GM21576 (cell line): ENCODE results near the gene FOXK1.
"Not testable (repeated sequence)": the region's sequence is repeated elsewhere in the genome, so short reads cannot be mapped to it uniquely, and the experiment has no call there.

Experiments used
- ATAC-seq: cut with Tn5 transposase; IDR thresholded peaks from one replicate; pipeline ENCODE4 v1.9.1; 2021; ENCODE audit warnings: mild to moderate bottlenecking, moderate library complexity; ENCODE audit not compliant: unreplicated experiment

Gene FOXK1

GRCh38 chr7:4783292-4783652, 101.2 kb downstream of the FOXK1 start:
- ATAC-seq: no peak

DNA sequence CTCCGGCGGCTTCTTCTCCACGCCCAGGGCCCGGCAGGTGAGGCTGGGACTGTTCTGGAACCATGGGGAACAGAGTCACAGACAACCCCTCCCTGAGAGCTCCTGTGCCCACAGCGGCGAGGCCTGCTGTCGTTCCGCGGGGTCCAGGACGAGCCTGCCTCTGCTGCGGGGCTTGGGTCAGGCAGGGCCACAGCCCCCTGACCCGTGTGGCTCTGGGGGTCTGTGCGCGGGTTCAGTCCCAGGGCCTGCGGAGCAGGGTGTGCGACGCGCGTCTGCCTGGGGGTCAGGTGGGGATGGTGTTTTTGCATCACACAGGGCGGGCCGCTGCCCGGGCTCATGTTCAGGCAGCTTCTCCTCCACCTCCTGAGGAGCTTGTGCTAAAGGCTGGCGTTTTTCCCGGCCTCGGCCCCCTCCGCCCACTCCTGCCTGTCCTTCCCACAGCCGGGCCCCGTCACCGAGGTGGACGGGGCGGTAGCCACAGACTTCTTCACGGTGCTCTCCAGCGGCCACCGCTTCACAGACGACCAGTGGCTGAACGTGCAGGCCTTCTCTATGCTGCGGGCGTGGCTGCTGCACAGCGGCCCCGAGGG, 101.8 kb downstream of the FOXK1 start:
- ATAC-seq: no peak

DNA sequence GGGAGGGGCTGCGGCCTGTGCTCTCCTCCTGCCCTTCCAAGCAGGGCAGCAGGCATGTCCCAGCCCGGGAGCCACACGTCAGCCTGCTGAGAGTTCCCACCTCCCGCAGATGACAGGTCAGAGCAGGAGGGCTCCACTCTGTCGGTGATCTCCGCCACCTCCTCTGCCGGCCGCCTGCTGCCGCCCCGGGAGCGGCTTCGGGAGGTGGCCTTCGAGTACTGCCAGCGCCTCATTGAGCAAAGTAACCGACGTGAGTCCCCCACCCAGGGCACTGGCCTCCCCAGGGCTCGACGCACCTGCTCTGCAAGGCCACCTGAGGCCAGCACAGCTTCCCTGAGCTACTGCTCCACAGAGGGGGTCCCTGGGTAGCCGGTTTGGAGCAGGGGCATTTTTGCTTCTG, 102.7 kb downstream of the FOXK1 start:
- no peak for ATAC-seq

DNA sequence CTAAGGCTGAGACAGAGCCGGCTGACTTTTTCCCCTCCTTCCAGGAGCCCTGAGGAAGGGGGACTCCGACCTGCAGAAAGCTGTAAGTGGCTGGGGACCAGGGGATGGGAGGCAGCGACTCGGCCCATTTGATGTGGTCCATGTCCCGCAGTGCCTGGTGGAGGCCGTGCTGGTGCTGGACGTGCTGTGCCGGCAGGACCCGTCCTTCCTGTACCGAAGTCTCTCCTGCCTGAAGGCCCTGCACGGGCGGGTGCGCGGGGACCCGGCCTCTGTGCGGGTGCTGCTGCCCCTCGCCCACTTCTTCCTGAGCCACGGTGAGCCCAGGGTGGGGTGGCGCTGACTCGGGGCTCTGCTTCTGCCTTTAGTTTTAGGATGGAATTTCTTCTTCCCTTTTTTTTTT, 103.3 kb downstream of the FOXK1 start:
- no peak for ATAC-seq

DNA sequence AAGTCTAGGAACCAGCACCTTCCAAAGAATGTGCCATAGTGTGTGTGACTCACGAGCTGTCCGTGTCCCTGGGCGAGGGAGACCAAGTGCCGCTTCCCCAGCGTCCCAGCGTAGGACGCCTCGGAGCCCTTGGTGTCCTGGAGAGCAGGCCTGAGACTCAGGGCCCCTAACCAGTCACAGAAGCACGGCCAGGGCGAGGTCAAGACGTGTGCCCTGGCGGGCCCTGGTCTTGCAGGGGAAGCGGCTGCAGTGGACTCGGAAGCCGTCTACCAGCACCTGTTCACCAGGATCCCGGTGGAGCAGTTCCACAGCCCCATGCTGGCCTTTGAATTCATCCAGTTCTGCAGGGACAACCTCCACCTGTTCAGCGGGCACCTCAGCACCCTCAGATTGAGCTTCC, 103.9 kb downstream of the FOXK1 start:
- no peak for ATAC-seq

DNA sequence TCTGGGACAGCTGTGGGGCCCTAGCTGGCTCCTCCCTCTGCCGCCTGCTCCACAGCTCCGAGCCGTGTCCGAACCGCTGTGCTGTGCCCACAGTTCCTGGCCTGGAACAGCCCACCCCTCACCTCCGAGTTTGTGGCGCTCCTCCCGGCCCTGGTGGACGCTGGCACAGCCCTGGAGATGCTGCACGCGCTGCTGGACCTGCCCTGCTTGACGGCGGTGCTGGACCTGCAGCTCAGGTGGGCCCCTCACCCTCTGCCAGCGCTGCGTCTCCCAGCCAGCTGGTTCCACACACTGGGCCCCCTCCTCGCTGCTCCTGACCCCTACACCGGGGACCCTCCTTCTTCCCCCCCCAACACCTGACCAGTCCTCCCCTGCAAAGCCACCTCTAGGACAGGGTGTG, 105.4 kb downstream of the FOXK1 start:
- ATAC-seq: no peak

- ATAC-seq: no peak
Measured at GRCh38 chr7:4787947-4788626, 106.0 kb downstream of the FOXK1 start.

DNA sequence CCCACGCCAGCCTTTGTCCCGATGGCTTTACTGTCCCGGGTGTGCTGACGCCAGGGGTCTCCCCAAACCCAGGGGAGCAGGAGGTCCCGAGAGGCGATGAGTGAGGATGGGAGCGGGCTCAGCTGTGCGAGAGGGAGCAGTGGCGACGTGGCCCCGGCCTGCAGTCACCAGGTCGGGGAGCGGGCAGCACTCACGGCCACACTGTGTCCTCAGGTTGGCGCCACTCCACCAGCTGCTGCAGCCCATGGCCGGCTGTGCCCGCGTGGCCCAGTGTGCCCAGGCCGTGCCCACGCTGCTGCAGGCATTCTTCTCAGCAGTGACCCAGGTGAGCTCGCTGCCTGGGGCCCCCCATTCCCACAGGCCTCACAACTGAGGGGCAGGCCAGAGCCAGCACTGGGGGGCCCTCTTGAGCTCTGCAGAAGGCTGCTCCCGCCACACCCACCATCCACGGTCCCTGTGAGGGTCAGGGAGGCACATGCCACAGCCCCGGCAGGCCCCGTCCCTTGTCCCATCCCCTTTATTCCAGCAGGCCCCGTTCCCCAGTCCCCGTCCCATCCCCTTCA, 106.6 kb downstream of the FOXK1 start:
- ATAC-seq: no peak

- no peak for ATAC-seq
Measured at GRCh38 chr7:4789194-4790077, 107.3 kb downstream of the FOXK1 start.

GRCh38 chr7:4790078-4790465, 108.0 kb downstream of the FOXK1 start:
- no peak for ATAC-seq

DNA sequence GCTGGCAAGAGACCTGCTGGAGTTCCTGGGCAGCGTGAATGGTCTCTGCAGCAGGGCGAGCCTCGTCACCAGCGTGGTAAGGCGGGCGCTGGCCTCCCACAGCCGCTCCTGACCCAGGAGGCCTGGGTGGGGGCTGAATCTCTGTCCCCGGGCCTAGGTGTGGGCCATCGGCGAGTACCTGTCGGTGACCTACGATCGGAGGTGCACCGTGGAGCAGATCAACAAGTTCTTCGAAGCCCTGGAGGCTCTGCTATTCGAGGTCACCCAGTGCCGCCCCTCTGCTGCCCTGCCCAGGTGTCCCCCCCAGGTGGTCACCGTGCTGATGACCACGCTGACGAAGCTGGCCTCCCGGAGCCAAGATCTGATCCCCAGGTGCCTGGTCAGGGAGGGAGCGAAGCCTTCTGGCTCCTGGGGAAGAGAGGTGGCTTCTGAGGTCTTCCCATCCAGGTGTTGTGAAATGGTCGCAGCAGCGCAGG, 108.5 kb downstream of the FOXK1 start:
- no peak for ATAC-seq

GRCh38 chr7:4791101-4791737, 109.1 kb downstream of the FOXK1 start:
- no peak for ATAC-seq

GRCh38 chr7:4791738-4792536, 109.8 kb downstream of the FOXK1 start:
- ATAC-seq: no peak

DNA sequence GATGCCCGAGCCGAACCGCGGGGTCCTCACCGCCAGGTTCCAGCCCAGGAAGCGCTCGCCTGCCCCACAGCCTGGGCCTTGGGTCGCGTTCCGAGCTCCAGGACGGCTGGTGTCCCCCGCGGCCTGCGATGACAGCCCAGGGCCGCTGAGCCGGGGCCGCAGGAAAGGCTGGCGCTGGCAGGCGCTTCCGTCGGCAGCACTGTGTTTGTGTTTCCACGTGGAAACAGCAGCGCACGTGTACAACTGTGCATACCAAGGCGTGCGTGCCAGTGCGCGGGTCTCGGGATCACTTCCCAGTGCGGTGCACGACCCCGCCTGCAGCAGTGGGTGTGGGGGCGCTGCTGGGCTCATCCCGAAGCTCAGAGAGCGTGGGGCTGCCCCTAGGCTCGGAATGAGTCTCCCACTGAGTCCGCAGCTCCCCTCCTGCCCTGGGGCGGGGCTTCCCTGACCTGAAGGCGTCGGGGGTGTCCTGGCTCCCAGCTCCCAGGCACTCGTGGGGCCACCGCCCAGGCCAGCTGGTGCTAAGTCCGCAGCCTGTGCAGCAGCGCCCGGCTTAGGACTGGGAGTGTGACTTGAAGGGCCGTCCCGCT, 110.5 kb downstream of the FOXK1 start:
- ATAC-seq: no peak

GRCh38 chr7:4793385-4793993, 111.4 kb downstream of the FOXK1 start:
- not testable (repeated sequence) for ATAC-seq

- not testable (repeated sequence) for ATAC-seq
Measured at GRCh38 chr7:4794171-4794570, 112.1 kb downstream of the FOXK1 start.

GRCh38 chr7:4794591-4795350, 112.7 kb downstream of the FOXK1 start:
- ATAC-seq: no peak

DNA sequence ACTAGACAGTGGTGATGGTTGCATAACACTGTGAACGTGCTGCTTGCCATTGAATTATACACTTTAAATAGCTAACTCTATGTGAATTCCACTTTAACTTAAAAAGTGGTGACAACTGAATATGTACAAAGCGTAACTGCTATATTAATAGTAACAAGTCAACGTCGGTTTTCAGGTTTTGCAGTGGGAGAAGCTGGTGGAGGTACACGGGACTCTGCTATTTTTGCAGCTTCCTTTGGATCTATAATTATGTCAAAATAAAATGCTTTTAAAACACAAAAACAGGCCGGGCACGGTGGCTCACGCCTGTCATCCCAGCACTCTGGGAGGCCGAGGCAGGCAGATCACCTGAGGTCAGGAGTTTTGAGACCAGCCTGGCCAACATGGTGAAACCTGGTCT, 114.4 kb downstream of the FOXK1 start:
- ATAC-seq: no peak
